ENCODE data around the gene UBXN10.

The UBXN10 gene, protein sequence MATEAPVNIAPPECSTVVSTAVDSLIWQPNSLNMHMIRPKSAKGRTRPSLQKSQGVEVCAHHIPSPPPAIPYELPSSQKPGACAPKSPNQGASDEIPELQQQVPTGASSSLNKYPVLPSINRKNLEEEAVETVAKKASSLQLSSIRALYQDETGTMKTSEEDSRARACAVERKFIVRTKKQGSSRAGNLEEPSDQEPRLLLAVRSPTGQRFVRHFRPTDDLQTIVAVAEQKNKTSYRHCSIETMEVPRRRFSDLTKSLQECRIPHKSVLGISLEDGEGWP

DNA sequence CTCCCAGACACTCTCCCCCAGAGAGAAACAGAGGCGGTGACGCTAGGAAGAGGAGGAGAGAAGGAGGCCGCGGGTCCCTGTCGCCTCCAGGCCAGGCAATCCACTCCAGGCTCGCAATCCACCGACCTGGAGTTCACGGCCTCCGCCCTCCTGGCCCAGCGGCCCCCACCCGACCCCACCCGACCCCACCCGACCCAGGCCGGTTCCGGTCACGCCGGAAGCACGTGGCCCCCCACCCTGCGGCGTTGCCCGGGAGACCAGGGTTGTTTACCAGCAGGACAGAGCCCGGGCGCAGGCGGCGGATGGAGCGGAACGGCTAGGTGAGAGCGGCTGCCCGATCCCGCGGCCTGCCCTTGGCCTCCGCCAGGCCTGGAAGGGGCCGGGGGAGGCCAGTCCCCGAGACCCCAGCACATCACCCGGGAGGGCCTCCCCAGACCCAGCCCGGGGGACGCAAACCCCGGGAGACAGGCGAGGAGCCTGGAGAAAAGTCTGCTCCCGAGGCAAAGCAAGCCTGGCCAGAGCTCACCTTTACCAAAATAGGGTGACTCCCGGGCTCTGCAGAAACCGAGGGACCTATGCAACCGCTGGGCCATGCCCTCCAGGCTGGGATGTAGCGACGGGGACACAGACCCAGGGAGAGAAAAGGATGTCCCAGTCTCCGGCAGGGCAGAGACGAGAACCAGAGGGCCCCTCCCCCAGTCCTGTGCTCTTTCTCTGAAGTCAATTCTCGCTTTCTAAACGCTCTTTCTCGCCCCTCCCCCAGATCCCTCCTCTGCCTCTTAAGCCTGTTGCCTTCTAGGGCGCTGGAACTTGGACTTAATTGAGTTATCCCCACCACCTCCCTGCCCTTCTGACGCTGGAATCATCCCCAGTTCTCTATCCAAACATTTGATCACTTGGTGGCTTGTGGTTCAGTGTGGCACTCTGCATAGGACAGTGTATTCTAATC, at the start of gene UBXN10, which contains the start of gene PLA2G2C:
UBXN10 (plus strand) TSS at position 263 of the 949 bp plus-strand sequence. CDS start 4,466 bp downstream, outside the sequence.
PLA2G2C (minus strand) TSS at position 685 of the 949 bp plus-strand sequence. CDS start 9,155 bp downstream, outside the sequence.
- Mint-ChIP-seq H3K4me3 (peak within 1 kb of the TSS; percentile 84), H3K4me1 (ENCODE audit: low read depth) (peaks cover 52% of the 10 kb centered on the region), H3K27ac (peak within 1 kb of the TSS; percentile 91), H3K9me3 (no peaks in the 10 kb centered on the region), H3K27me3 (peaks cover 37% of the 10 kb centered on the region), H3K36me3 (ENCODE audit: low read depth) (peaks cover 3% of the 10 kb centered on the region)

GRCh38 chr1:20136249-20136648, 49.6 kb upstream of the UBXN10 start:
- H3K27me3 Mint-ChIP-seq, result peaks cover 25% of the 10 kb centered on the region
- no peaks in the 10 kb centered on the region for H3K4me1 Mint-ChIP-seq (ENCODE audit: low read depth)
- no peaks in the 10 kb centered on the region for H3K9me3 Mint-ChIP-seq
- H3K4me3 Mint-ChIP-seq, result no peak overlapping the region
- no peaks in the 10 kb centered on the region for H3K36me3 Mint-ChIP-seq (ENCODE audit: low read depth)
- no peak overlapping the region for H3K27ac Mint-ChIP-seq

DNA sequence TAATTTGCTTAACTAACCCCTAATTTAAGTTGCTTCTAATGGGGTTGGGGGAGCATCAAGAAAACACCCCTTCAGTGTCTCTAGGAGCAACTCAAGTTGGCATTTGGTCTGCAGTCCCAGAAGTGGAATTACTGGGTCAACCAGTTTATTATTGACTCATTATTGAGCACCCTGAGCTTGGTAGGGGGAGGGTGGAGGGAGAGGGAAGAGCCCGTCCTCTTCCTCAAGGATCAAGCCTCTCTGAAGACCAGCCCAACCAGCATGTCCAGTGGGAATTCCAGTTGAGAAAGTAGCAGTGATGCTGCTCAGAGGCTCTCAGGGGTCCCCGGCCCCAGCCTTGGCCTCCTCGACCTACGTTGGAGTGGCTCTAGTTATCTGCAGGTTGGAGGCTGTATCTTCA, 48.8 kb upstream of the UBXN10 start:
- Mint-ChIP-seq H3K36me3 (ENCODE audit: low read depth) (no peaks in the 10 kb centered on the region), H3K27me3 (peaks cover 20% of the 10 kb centered on the region), H3K9me3 (no peaks in the 10 kb centered on the region), H3K27ac (no peak overlapping the region), H3K4me1 (ENCODE audit: low read depth) (no peaks in the 10 kb centered on the region), H3K4me3 (no peak overlapping the region)

- H3K4me3 Mint-ChIP-seq, result no peak overlapping the region
- H3K36me3 Mint-ChIP-seq (ENCODE audit: low read depth), result no peaks in the 10 kb centered on the region
- H3K9me3 Mint-ChIP-seq, result no peaks in the 10 kb centered on the region
- no peaks in the 10 kb centered on the region for H3K4me1 Mint-ChIP-seq (ENCODE audit: low read depth)
- H3K27me3 Mint-ChIP-seq, result peaks cover 15% of the 10 kb centered on the region
- no peak overlapping the region for H3K27ac Mint-ChIP-seq
These were observed 48.3 kb upstream of the UBXN10 start for GRCh38 chr1:20137604-20138003.

DNA sequence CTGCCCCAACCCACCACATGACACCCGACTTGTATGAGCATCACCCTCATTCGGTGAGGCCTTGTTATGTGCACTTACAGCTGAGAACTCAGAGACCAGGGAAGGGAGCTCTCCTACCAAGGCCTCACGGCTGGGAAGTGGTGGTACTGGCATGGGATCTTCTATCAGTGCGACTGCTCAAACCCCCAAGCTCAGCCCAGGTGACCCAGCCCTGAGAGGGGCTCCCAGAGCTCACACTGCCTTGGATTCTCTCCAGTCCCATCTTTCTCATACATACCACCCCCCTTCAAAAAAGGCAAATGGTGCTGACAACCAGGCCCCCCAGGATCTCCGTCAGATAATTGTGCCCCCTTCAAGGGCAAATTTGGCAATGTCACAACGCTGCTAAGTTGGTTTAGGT, 47.5 kb upstream of the UBXN10 start:
- no peaks in the 10 kb centered on the region for H3K36me3 Mint-ChIP-seq (ENCODE audit: low read depth)
- H3K4me3 Mint-ChIP-seq, result no peak overlapping the region
- H3K9me3 Mint-ChIP-seq, result no peaks in the 10 kb centered on the region
- no peaks in the 10 kb centered on the region for H3K4me1 Mint-ChIP-seq (ENCODE audit: low read depth)
- peaks cover 11% of the 10 kb centered on the region for H3K27me3 Mint-ChIP-seq
- no peak overlapping the region for H3K27ac Mint-ChIP-seq

DNA sequence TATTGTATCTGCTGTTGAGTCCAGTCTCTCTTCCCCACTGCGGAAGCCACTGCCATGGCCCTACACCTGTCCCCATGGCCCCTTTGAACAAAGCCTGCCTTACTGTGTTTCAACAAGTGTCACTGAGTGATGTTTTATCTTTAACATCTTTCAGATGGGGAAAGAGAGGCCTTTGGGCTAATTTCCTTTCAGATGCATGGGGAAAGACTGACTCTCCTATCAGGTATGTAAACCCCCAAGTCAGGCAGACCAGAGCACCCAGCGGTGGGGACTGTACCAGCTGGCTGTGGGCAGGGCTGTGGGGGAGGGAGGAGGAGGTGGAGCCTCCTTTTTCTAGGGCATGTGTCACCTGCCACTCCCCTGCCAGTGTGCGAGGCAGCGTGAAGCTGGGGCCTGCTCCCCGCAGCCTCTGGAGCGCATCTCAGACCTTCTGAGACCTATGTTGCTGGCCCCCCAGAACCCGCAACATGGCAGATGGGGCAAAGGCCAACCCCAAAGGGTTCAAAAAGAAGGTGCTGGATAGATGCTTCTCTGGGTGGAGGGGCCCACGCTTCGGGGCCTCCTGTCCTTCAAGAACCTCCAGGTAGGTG, 46.8 kb upstream of the UBXN10 start, which contains the start of gene PLA2G2F:
PLA2G2F (plus strand) TSS at position 363 of the 590 bp plus-strand sequence; CDS start at position 468, 105 bp downstream.
- Mint-ChIP-seq H3K27me3 (peaks cover 7% of the 10 kb centered on the region), H3K36me3 (ENCODE audit: low read depth) (no peaks in the 10 kb centered on the region), H3K9me3 (no peaks in the 10 kb centered on the region), H3K4me3 (no peak within 1 kb of the TSS), H3K27ac (no peak within 1 kb of the TSS), H3K4me1 (ENCODE audit: low read depth) (no peaks in the 10 kb centered on the region)

- H3K27ac Mint-ChIP-seq, result no peak overlapping the region
- H3K4me3 Mint-ChIP-seq, result no peak overlapping the region
- peaks cover 4% of the 10 kb centered on the region for H3K27me3 Mint-ChIP-seq
- no peaks in the 10 kb centered on the region for H3K9me3 Mint-ChIP-seq
- no peaks in the 10 kb centered on the region for H3K4me1 Mint-ChIP-seq (ENCODE audit: low read depth)
- H3K36me3 Mint-ChIP-seq (ENCODE audit: low read depth), result no peaks in the 10 kb centered on the region
These were observed 45.9 kb upstream of the UBXN10 start for GRCh38 chr1:20139776-20140612.

DNA sequence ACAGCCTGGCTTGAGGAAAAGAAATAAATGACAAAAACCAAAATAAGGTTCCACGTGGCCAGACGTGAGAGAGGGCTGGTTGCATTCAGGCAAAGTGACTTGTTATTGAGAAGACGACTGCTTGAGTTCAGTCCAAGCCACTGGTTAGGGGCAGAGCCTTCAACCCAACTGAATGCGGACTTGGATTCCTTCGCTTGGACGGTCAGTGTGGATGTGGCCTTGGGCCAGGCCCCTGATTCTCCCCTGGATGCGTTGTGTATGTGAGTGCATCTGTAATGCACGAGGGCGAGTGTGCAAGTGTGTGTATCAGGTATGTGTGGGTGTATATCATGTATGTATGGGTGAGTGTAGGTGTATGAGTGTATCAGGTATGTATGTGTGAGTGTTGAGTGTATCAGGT, 44.9 kb upstream of the UBXN10 start:
- Mint-ChIP-seq H3K27me3 (peaks cover 4% of the 10 kb centered on the region), H3K4me3 (no peak overlapping the region), H3K36me3 (ENCODE audit: low read depth) (no peaks in the 10 kb centered on the region), H3K4me1 (ENCODE audit: low read depth) (no peaks in the 10 kb centered on the region), H3K27ac (no peak overlapping the region), H3K9me3 (no peaks in the 10 kb centered on the region)

- no peaks in the 10 kb centered on the region for H3K4me1 Mint-ChIP-seq (ENCODE audit: low read depth)
- H3K36me3 Mint-ChIP-seq (ENCODE audit: low read depth), result no peaks in the 10 kb centered on the region
- H3K27me3 Mint-ChIP-seq, result peaks cover 4% of the 10 kb centered on the region
- no peak overlapping the region for H3K4me3 Mint-ChIP-seq
- H3K27ac Mint-ChIP-seq, result no peak overlapping the region
- H3K9me3 Mint-ChIP-seq, result no peaks in the 10 kb centered on the region
These were observed 44.4 kb upstream of the UBXN10 start for GRCh38 chr1:20141466-20141865.

- H3K9me3 Mint-ChIP-seq, result no peaks in the 10 kb centered on the region
- H3K4me3 Mint-ChIP-seq, result no peak overlapping the region
- no peak overlapping the region for H3K27ac Mint-ChIP-seq
- H3K4me1 Mint-ChIP-seq (ENCODE audit: low read depth), result no peaks in the 10 kb centered on the region
- H3K36me3 Mint-ChIP-seq (ENCODE audit: low read depth), result no peaks in the 10 kb centered on the region
- peaks cover 4% of the 10 kb centered on the region for H3K27me3 Mint-ChIP-seq
These were observed 43.7 kb upstream of the UBXN10 start for GRCh38 chr1:20142001-20142710.

DNA sequence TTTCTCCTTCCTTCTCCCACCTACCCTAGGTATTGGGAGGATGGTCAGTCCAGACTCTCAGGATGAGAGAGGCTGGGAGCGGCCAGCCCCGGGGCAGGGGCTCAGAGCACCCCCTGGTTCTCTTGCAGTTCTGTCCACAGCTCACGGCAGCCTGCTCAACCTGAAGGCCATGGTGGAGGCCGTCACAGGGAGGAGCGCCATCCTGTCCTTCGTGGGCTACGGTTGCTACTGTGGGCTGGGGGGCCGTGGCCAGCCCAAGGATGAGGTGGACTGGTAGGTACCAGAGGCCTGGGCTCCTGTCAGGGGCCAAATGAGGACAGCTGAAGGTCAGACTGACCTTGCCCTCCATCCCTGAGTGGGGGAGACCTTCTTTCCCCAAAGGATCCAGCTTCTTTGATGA, 42.6 kb upstream of the UBXN10 start:
- no peaks in the 10 kb centered on the region for H3K27me3 Mint-ChIP-seq

GRCh38 chr1:20143734-20144565, 41.9 kb upstream of the UBXN10 start:
- H3K4me3 Mint-ChIP-seq, result no peak overlapping the region
- no peaks in the 10 kb centered on the region for H3K36me3 Mint-ChIP-seq (ENCODE audit: low read depth)
- H3K4me1 Mint-ChIP-seq (ENCODE audit: low read depth), result no peaks in the 10 kb centered on the region
- no peak overlapping the region for H3K27ac Mint-ChIP-seq
- H3K9me3 Mint-ChIP-seq, result no peaks in the 10 kb centered on the region
- no peaks in the 10 kb centered on the region for H3K27me3 Mint-ChIP-seq

More for the DNA sequence above, 42.6 kb upstream of the UBXN10 start:
- no peaks in the 10 kb centered on the region for H3K4me1 Mint-ChIP-seq (ENCODE audit: low read depth)
- H3K27ac Mint-ChIP-seq, result no peak overlapping the region
- H3K9me3 Mint-ChIP-seq, result no peaks in the 10 kb centered on the region
- H3K4me3 Mint-ChIP-seq, result no peak overlapping the region
- H3K36me3 Mint-ChIP-seq (ENCODE audit: low read depth), result no peaks in the 10 kb centered on the region
